ENCODE results near the gene CYP2B6. TPM values are rescaled to one million over a fixed set of nuclear protein-coding genes. Genes with fewer than 3 reads are reported as not detected.

CYP2B6 gene
- total and polyA plus RNA-seq, 11 donors: 0.14 TPM; not detected in 10

GRCh38 chr19:40947573-40947972, 43.5 kb upstream of the CYP2B6 start:
- H3K9me3 ChIP-seq: peaks cover 0 to 6% (median 0%) of the 10 kb centered on the region in 12 donors
- no peaks in the 10 kb centered on the region for H3K4me1 ChIP-seq
- 44 to 65% (median 55%) methylated on average over 2 of the region's 2 CpGs for WGBS, 4 donors
- ATAC-seq (no peak), DNase-seq (no peak)
- intact Hi-C loops (cut with DNase I): no loop called here
- no peak overlapping the region for H3K27ac ChIP-seq
- no peaks in the 10 kb centered on the region for H3K36me3 ChIP-seq
- no peak for TF ChIP-seq CTCF (IDR thresholded peaks at IDR 0.05)
- H3K27me3 ChIP-seq: no peaks in the 10 kb centered on the region
- H3K4me3 ChIP-seq: no peak overlapping the region

- Histone ChIP-seq H3K4me1 (no peaks in the 10 kb centered on the region), H3K36me3 (no peaks in the 10 kb centered on the region), H3K27me3 (no peaks in the 10 kb centered on the region), H3K27ac (no peak overlapping the region), H3K9me3 (peaks cover 0 to 18% (median 8%) of the 10 kb centered on the region in 12 donors), H3K4me3 (no peak overlapping the region)
- DNase-seq (no peak), ATAC-seq (no peak)
- 86 to 91% (median 87%) methylated on average over 18 of the region's 18 CpGs for WGBS, 4 donors
- intact Hi-C loops (cut with DNase I): no loop called here
- no peak for TF ChIP-seq POLR2A (IDR thresholded peaks at IDR 0.05)
- no peak for TF ChIP-seq CTCF (IDR thresholded peaks at IDR 0.05)
These were observed 42.3 kb upstream of the CYP2B6 start for GRCh38 chr19:40948580-40949299.

- no peak for TF ChIP-seq CTCF (IDR thresholded peaks at IDR 0.05)
- no peak for TF ChIP-seq POLR2A (IDR thresholded peaks at IDR 0.05)
- H3K27ac ChIP-seq: no peak overlapping the region
- WGBS, 4 donors: 82 to 90% (median 85%) methylated on average over 10 of the region's 10 CpGs
- no peak for DNase-seq
- no peak overlapping the region for H3K4me3 ChIP-seq
- no peaks in the 10 kb centered on the region for H3K27me3 ChIP-seq
- H3K36me3 ChIP-seq: no peaks in the 10 kb centered on the region
- intact Hi-C loops (cut with DNase I): no loop called here
- H3K4me1 ChIP-seq: no peaks in the 10 kb centered on the region
- H3K9me3 ChIP-seq: peaks cover 0 to 41% (median 27%) of the 10 kb centered on the region in 12 donors
- ATAC-seq: no peak
These were observed 36.5 kb upstream of the CYP2B6 start for GRCh38 chr19:40954573-40954972.

GRCh38 chr19:40959338-40959737, 31.7 kb upstream of the CYP2B6 start:
- 80 to 91% (median 84%) methylated on average over 1 of the region's 1 CpG for WGBS, 4 donors
- intact Hi-C loops (cut with DNase I): no loop called here
- Histone ChIP-seq H3K36me3 (no peaks in the 10 kb centered on the region), H3K4me3 (no peak overlapping the region), H3K27ac (no peak overlapping the region), H3K4me1 (no peaks in the 10 kb centered on the region), H3K9me3 (peaks cover 0 to 20% (median 15%) of the 10 kb centered on the region in 12 donors), H3K27me3 (peaks cover 0 to 19% (median 0%) of the 10 kb centered on the region in 9 donors)
- no peak for TF ChIP-seq POLR2A (IDR thresholded peaks at IDR 0.05)
- TF ChIP-seq CTCF (IDR thresholded peaks at IDR 0.05): no peak
- no peak for DNase-seq
- no peak for ATAC-seq
